B cell (primary cell): ENCODE data around the gene PHACTR2. TPM values are rescaled to one million over a fixed set of nuclear protein-coding genes. Genes with fewer than 3 reads are reported as not detected.

Source experiments
- ATAC-seq: fragments of 200-7000 bp; cut with Tn5 transposase; one replicate; pipeline ENCODE4 v1.10.0; 2021; ENCODE audit warnings: low read depth, mild to moderate bottlenecking, moderate number of reproducible peaks, moderate library complexity
- CTCF ChIA-PET: fragments of 350-600 bp; sonication (Branson Sonifier 250); formaldehyde crosslinking; loops from one replicate; lab custom pipeline; 2021; ENCODE audit warnings: antibody characterized with exemption, inconsistent platforms; lab: Charles Lee
- POLR2A ChIA-PET: fragments of 350-600 bp; sonication (Branson Sonifier 250); formaldehyde crosslinking; loops from one replicate; lab custom pipeline; 2021; ENCODE audit warnings: antibody characterized with exemption; lab: Charles Lee
- DNase-seq: peaks from one replicate; pipeline ENCODE4 v3.0.0; 2013
- H2AFZ ChIP-seq: 2 replicates; pipeline ENCODE4 v1.6.1; 2012; ENCODE audit warnings: mild to moderate bottlenecking, low read depth, low read length; ENCODE audit not compliant: insufficient read depth, poor library complexity, severe bottlenecking
- H3K27ac ChIP-seq, 2 donors: 1 replicate in 1 of 2; 2 replicates in 1 of 2; pipeline ENCODE4 v1.5.1; 2012 to 2013; ENCODE audit warnings: low read length in 2 of 2, mild to moderate bottlenecking in 2 of 2, moderate library complexity in 1 of 2
- H3K27me3 ChIP-seq, 4 experiments: fragments of 200-600 bp in 1 of 4; sonication (generic) in 1 of 4; replicated peaks in 1 of 4; 1 replicate in 2 of 4; 2 replicates in 2 of 4; pipeline versions ENCODE4 v1.6.1 to v1.7.0; 2013 to 2016; ENCODE audit warnings: low read length in 3 of 4, mild to moderate bottlenecking in 2 of 4, mixed read lengths in 1 of 4, moderate library complexity in 1 of 4; ENCODE audit not compliant: insufficient read depth in 4 of 4, control insufficient read depth in 3 of 4; ENCODE audit errors: control extremely low read depth in 1 of 4
- H3K36me3 ChIP-seq, 2 experiments: replicated peaks in 1 of 2; 1 replicate in 1 of 2; 2 replicates in 1 of 2; pipeline versions ENCODE4 v1.6.1 to v1.7.1; 2013; ENCODE audit warnings: low read length in 1 of 2; ENCODE audit not compliant: insufficient read depth in 2 of 2, control insufficient read depth in 1 of 2; ENCODE audit errors: control extremely low read depth in 1 of 2, extremely low read depth in 1 of 2
- H3K4me1 ChIP-seq, 2 donors: fragments of 200-600 bp in 1 of 2; sonication (generic) in 1 of 2; 1 replicate in 1 of 2; 2 replicates in 1 of 2; pipeline versions ENCODE4 v1.5.1 to v1.6.1; 2013 to 2017; ENCODE audit warnings: low read length in 2 of 2; ENCODE audit not compliant: control insufficient read depth in 2 of 2, insufficient read depth in 2 of 2
- H3K4me2 ChIP-seq: replicated peaks from 2 replicates; pipeline ENCODE3; 2012; ENCODE audit warnings: mild to moderate bottlenecking, low read depth, low read length; ENCODE audit not compliant: poor library complexity, severe bottlenecking
- H3K4me3 ChIP-seq, 5 experiments: fragments of 200-600 bp in 1 of 5; sonication (generic) in 1 of 5; 1 replicate in 3 of 5; 2 replicates in 2 of 5; pipeline versions ENCODE4 v1.5.1 to v1.7.0; 2011 to 2016; ENCODE audit warnings: low read length in 4 of 5, mild to moderate bottlenecking in 4 of 5, low read depth in 2 of 5, control low read depth in 1 of 5, moderate library complexity in 1 of 5; ENCODE audit not compliant: insufficient read depth in 1 of 5; ENCODE audit errors: control extremely low read depth in 1 of 5, extremely low read depth in 1 of 5
- H3K79me2 ChIP-seq: fragments of 200-600 bp; sonication (generic); one replicate; pipeline ENCODE4 v1.6.0; 2016; ENCODE audit warnings: low read length; ENCODE audit not compliant: control insufficient read depth, insufficient read depth
- H3K9ac ChIP-seq: fragments of 200-600 bp; sonication (generic); 2 replicates; pipeline ENCODE4 v1.6.1; 2017; ENCODE audit warnings: mild to moderate bottlenecking, low read length, moderate library complexity
- H3K9me3 ChIP-seq, 3 donors: one replicate each; pipeline versions ENCODE4 v1.6.1 to v1.7.1; 2013; ENCODE audit warnings: low read length in 2 of 3; ENCODE audit not compliant: control insufficient read depth in 2 of 3, insufficient read depth in 1 of 3; ENCODE audit errors: control extremely low read depth in 1 of 3
- H4K20me1 ChIP-seq: 2 replicates; pipeline ENCODE4 v1.6.0; 2012; ENCODE audit warnings: mild to moderate bottlenecking, low read length; ENCODE audit not compliant: insufficient read depth, control insufficient read depth, poor library complexity, severe bottlenecking
- H3K27ac Mint-ChIP-seq: one replicate; pipeline ENCODE4 v1.8.0; 2021; ENCODE audit warnings: mixed read lengths
- H3K27me3 Mint-ChIP-seq: one replicate; pipeline ENCODE4 v1.8.0; 2021; ENCODE audit warnings: mixed read lengths
- H3K4me1 Mint-ChIP-seq: one replicate; pipeline ENCODE4 v1.8.0; 2021; ENCODE audit warnings: mixed read lengths
- H3K4me3 Mint-ChIP-seq: one replicate; pipeline ENCODE4 v1.8.0; 2021; ENCODE audit warnings: mixed read lengths
- H3K9me3 Mint-ChIP-seq: one replicate; pipeline ENCODE4 v1.8.0; 2022; ENCODE audit warnings: mixed read lengths; ENCODE audit not compliant: insufficient read depth
- EZH2 ChIP-seq: IDR thresholded peaks from 2 replicates; pipeline ENCODE4 v1.6.1; 2012; ENCODE audit warnings: borderline replicate concordance, low read depth, mild to moderate bottlenecking, moderate library complexity, low read length; ENCODE audit not compliant: insufficient read depth, poor library complexity, severe bottlenecking
- WGBS: methylation state at CpG from one replicate; pipeline ENCODE4 v1.1.5; 2013; ENCODE audit warnings: missing lambda C conversion rate; ENCODE audit not compliant: insufficient coverage; 5-methylcytosine and 5-hydroxymethylcytosine counted together
- intact Hi-C: fragments of 100-400 bp; cut with micrococcal nuclease; formaldehyde crosslinking; loops from one replicate; pipeline ENCODE4 v1.10.0; 2022
- polyA plus RNA-seq: library from polyadenylated mRNA; depleted of rRNA; stranded (reverse); fragments of >200 nt; gene quantifications from 2 replicates; pipeline ENCODE4 v1.2.3, GENCODE V29; 2012
- total RNA-seq, 2 donors: library from RNA; stranded (reverse); fragments of 120-200 nt in 1 of 2; gene quantifications; 1 replicate in 1 of 2; 2 replicates in 1 of 2; pipeline versions ENCODE4 v1.2.3 to v1.2.4, GENCODE V29; 2013 to 2022
- TF ChIP-seq, protein P1 (sequence below): fragments of 200-600 bp; IDR thresholded peaks from one replicate; pipeline ENCODE4 v1.8.0; 2022; ENCODE audit warnings: antibody characterized with exemption, mild to moderate bottlenecking

PHACTR2 gene
- total and polyA plus RNA-seq, 2 donors (not counting 1 experiment from before 2014, with no cell fraction given): 1.1 to 10.6 TPM

DNA sequence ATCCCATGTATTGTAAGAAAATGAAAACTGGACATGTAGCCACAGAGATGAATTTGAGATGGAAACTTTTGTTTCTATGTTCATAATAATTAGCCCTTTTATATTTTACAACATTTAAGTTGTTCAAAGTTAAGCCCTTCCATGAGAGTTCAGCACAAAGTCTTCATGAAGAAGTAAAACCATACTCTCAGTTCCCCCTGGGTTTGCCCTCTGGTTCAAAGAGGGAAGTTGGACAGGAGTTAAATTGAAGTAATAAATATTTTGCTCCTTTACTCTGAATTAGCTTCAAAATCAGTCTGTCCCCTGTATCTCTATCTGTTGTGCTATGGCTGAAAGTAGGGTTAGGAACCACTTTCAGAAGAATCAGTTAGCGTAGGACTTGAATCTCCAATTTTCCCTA, 31.1 kb downstream of the PHACTR2 start:
- H3K9me3 ChIP-seq: peaks cover 0 to 8% (median 0%) of the 10 kb centered on the region in 3 donors
- ChIA-PET CTCF (no interaction called here), POLR2A (no interaction called here)
- no peak overlapping the region for H3K4me3 Mint-ChIP-seq
- TF ChIP-seq EZH2: no peak
- TF ChIP-seq, protein P1, sequence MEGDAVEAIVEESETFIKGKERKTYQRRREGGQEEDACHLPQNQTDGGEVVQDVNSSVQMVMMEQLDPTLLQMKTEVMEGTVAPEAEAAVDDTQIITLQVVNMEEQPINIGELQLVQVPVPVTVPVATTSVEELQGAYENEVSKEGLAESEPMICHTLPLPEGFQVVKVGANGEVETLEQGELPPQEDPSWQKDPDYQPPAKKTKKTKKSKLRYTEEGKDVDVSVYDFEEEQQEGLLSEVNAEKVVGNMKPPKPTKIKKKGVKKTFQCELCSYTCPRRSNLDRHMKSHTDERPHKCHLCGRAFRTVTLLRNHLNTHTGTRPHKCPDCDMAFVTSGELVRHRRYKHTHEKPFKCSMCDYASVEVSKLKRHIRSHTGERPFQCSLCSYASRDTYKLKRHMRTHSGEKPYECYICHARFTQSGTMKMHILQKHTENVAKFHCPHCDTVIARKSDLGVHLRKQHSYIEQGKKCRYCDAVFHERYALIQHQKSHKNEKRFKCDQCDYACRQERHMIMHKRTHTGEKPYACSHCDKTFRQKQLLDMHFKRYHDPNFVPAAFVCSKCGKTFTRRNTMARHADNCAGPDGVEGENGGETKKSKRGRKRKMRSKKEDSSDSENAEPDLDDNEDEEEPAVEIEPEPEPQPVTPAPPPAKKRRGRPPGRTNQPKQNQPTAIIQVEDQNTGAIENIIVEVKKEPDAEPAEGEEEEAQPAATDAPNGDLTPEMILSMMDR: no peak
- H2AFZ ChIP-seq: no peak overlapping the region
- H3K4me2 ChIP-seq: no peak overlapping the region
- no peaks in the 10 kb centered on the region for H3K79me2 ChIP-seq
- DNase-seq (peak; percentile 6), ATAC-seq (no peak)
- no peaks in the 10 kb centered on the region for H3K9me3 Mint-ChIP-seq
- no peak overlapping the region for H3K27ac ChIP-seq
- H3K27me3 Mint-ChIP-seq: no peaks in the 10 kb centered on the region
- H3K36me3 ChIP-seq: no peaks in the 10 kb centered on the region
- no peaks in the 10 kb centered on the region for H4K20me1 ChIP-seq
- H3K27me3 ChIP-seq: no peaks in the 10 kb centered on the region
- no CpG with 5 or more reads among the region's 1 CpG for WGBS
- intact Hi-C loops: no loop called here
- no peak overlapping the region for H3K4me3 ChIP-seq
- no peak overlapping the region for H3K9ac ChIP-seq
- no peak overlapping the region for H3K27ac Mint-ChIP-seq
- H3K4me1 Mint-ChIP-seq: peaks cover 9% of the 10 kb centered on the region
- peaks cover 3 to 7% of the 10 kb centered on the region in 2 donors for H3K4me1 ChIP-seq

DNA sequence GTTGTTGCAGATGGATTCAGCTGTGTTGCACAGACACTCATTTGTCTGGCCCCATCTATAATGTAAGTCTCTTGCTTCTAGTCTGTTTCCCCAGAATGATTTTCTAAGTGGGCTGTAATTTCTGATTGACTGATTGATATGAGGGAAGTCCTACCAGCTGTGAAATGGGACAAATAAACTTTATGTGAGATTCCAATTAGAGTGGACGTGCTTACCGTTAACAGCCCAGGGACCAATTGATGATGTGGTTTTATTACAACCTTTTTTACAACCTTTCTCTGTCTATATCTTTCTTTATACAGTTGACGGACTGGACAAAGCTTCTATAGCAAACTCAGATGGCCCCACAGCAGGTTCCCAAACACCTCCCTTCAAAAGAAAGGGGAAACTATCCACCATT, 33.9 kb downstream of the PHACTR2 start:
- Histone ChIP-seq H3K9me3 (peaks cover 0 to 8% (median 0%) of the 10 kb centered on the region in 3 donors), H3K4me3 (no peak overlapping the region), H3K4me2 (no peak overlapping the region), H3K36me3 (no peaks in the 10 kb centered on the region), H3K27ac (no peak overlapping the region), H2AFZ (no peak overlapping the region), H3K27me3 (no peaks in the 10 kb centered on the region), H3K79me2 (no peaks in the 10 kb centered on the region), H4K20me1 (no peaks in the 10 kb centered on the region), H3K9ac (no peak overlapping the region), H3K4me1 (peaks cover 3 to 7% of the 10 kb centered on the region in 2 donors)
- Mint-ChIP-seq H3K9me3 (no peaks in the 10 kb centered on the region), H3K27me3 (no peaks in the 10 kb centered on the region), H3K27ac (no peak overlapping the region), H3K4me1 (peaks cover 9% of the 10 kb centered on the region), H3K4me3 (no peak overlapping the region)
- intact Hi-C loops: no loop called here
- WGBS: no CpG with 5 or more reads among the region's 3 CpGs
- TF ChIP-seq, protein P1: no peak
- no peak for TF ChIP-seq EZH2
- DNase-seq (no peak), ATAC-seq (no peak)
- CTCF ChIA-PET: no interaction called here
- POLR2A ChIA-PET: no interaction called here
